SJCRH30 (cell line): ENCODE measurements around the gene ATG5. TPM values are rescaled to one million over a fixed set of nuclear protein-coding genes. Genes with fewer than 3 reads are reported as not detected.

Experiments used
- DNase-seq, 2 experiments: peaks; one replicate each; pipeline ENCODE4 v3.0.0-alpha.2; 2015 to 2020
- H3K27ac ChIP-seq: fragments of 250-450 bp; sonication (Bioruptor Pico); 2 replicates; pipeline ENCODE4 v1.5.1; 2020; ENCODE audit warnings: mild to moderate bottlenecking, moderate library complexity
- H3K27me3 ChIP-seq: fragments of 250-450 bp; sonication (Bioruptor Pico); 2 replicates; pipeline ENCODE4 v1.5.1; 2020; ENCODE audit warnings: mild to moderate bottlenecking, moderate library complexity
- H3K36me3 ChIP-seq: fragments of 250-450 bp; sonication (Bioruptor Pico); 2 replicates; pipeline ENCODE4 v1.5.1; 2020; ENCODE audit warnings: mild to moderate bottlenecking, moderate library complexity
- H3K4me1 ChIP-seq: fragments of 250-450 bp; sonication (Bioruptor Pico); 2 replicates; pipeline ENCODE4 v1.5.1; 2020; ENCODE audit warnings: mild to moderate bottlenecking, moderate library complexity
- H3K4me3 ChIP-seq: fragments of 250-450 bp; sonication (Bioruptor Pico); 2 replicates; pipeline ENCODE4 v1.5.1; 2020; ENCODE audit warnings: mild to moderate bottlenecking, moderate library complexity
- H3K9me3 ChIP-seq: fragments of 250-450 bp; sonication (Bioruptor Pico); replicated peaks from 2 replicates; pipeline ENCODE4 v1.5.1; 2020; ENCODE audit warnings: mild to moderate bottlenecking, moderate library complexity
- total RNA-seq: library from RNA; depleted of rRNA; stranded (reverse); fragments of >200 nt; shearing (Covaris generic); gene quantifications from 2 replicates; pipeline ENCODE4 v1.2.3, GENCODE V29; 2014

Gene ATG5
- total RNA-seq, 1 experiment from 2014 or later: 49.1 TPM

DNA sequence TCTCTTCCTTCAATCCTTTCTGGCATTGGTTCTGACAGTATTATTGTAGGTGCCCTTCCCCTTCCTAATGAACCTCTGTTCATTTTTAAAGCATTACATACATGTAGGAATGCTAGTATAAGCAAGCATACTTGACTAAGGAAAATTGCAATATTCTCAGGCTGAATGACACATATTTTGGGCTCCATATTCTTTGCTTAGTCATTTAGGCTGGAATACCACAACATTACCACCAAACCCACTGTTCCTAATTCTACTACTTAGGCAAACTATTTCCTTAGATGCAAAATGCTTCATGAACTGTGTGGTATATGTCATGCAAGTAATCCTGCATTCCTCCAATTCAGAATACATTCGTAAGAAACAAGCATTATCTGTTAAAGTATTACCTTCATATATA lies 125.6 kb downstream of the ATG5 start:
- Histone ChIP-seq H3K36me3 (no peaks in the 10 kb centered on the region), H3K9me3 (no peaks in the 10 kb centered on the region), H3K27ac (no peak overlapping the region), H3K4me1 (no peaks in the 10 kb centered on the region), H3K27me3 (no peaks in the 10 kb centered on the region), H3K4me3 (no peak overlapping the region)
- no peak for DNase-seq

DNA sequence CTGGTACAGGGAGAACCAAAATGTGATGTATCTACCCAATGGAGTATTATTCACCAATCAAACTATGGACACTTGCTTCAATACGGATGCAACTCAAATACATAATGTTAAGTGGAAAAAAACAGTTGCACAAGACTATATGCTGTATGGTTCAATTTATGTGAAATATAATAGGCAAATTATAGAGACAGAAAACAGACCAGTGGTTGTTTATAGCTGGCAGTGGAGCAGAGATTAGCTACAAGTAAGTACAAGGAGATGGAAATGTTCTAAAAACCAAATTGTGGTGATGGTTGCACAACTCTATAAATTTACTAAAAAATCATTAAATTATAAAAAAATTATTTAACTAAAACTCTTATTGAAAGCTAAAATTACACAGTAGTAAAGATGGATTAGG lies 126.2 kb downstream of the ATG5 start:
- H3K4me1 ChIP-seq: no peaks in the 10 kb centered on the region
- no peak overlapping the region for H3K27ac ChIP-seq
- no peaks in the 10 kb centered on the region for H3K27me3 ChIP-seq
- no peaks in the 10 kb centered on the region for H3K9me3 ChIP-seq
- no peak overlapping the region for H3K4me3 ChIP-seq
- no peak for DNase-seq
- no peaks in the 10 kb centered on the region for H3K36me3 ChIP-seq

DNA sequence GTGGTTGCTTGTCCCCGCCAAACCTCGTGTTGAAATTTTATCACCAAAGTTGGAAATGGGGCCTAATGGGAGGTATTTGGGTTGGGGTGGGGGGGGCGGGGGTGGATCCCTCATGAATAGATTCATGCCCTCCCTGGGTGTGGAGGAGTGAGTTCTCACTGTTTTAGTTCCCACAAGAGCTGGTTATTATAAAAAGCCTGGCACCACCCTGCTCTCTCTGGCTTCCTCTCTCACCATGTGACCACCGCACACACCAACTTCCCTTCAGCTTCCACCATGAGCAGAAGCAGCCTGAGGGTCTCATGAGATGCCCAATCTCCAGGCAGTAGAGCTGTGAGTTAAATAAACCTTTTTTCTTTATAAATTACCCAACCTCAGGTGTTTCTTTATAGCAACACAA lies 128.1 kb downstream of the ATG5 start:
- no peak overlapping the region for H3K4me3 ChIP-seq
- no peak overlapping the region for H3K27ac ChIP-seq
- no peak for DNase-seq
- no peaks in the 10 kb centered on the region for H3K9me3 ChIP-seq
- H3K27me3 ChIP-seq: no peaks in the 10 kb centered on the region
- H3K4me1 ChIP-seq: no peaks in the 10 kb centered on the region
- no peaks in the 10 kb centered on the region for H3K36me3 ChIP-seq

DNA sequence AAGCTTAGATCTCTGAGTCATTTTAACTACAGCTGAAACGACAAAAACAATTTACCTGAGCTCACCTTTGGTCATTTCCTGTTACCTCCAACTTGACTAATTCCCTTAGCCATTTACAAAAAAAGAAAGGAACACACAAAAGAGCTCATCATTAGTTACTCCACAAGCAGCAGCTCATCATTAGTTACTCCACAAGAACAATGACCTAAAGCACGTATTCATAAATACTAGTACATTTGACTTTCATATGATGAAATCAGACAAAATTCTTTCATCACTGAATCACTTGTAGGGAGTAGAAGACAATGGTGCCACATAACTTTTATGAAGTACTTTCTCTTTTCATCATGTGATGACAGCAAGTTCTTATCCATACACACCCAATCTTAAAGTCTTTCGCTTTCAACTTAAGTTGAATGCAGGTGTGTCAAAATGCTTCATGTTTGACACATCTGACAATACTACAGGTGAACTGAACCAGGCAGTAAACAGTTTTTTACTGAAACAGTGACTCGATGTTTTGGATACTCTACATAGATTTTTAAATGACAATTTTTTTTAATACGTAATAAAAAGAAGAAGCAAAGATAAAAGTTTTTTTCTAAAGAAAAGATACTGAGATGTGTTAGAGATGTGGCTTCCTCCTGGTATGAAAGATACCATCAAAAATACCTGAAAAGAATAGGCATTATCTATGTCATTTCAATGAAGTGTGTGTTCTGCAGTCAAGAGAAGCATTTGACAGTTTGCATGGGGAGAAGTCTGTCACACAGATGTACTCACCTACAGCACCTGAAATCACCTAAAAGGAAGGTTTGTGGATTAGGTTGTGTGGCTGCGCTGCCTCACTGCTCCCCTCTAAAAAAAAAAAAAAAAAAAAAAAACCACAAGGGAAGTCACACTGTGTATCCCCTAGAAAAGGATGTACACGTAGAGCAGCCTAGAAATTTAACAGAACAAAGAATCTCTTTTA lies 130.3 kb downstream of the ATG5 start:
- no peak overlapping the region for H3K4me3 ChIP-seq
- no peaks in the 10 kb centered on the region for H3K36me3 ChIP-seq
- H3K9me3 ChIP-seq: no peaks in the 10 kb centered on the region
- no peak overlapping the region for H3K27ac ChIP-seq
- H3K27me3 ChIP-seq: no peaks in the 10 kb centered on the region
- H3K4me1 ChIP-seq: no peaks in the 10 kb centered on the region
- DNase-seq: no peak

- Histone ChIP-seq H3K4me3 (no peak overlapping the region), H3K27ac (no peak overlapping the region), H3K27me3 (no peaks in the 10 kb centered on the region), H3K4me1 (no peaks in the 10 kb centered on the region), H3K9me3 (no peaks in the 10 kb centered on the region), H3K36me3 (peaks cover 2% of the 10 kb centered on the region; the same call in 1 of the 2 replicates)
- peak in 1 of 2 experiments; percentile 4 for DNase-seq
Measured at GRCh38 chr6:106192824-106193223, 132.7 kb downstream of the ATG5 start.

- H3K4me1 ChIP-seq: no peaks in the 10 kb centered on the region
- H3K27ac ChIP-seq: no peak overlapping the region
- DNase-seq: no peak
- no peak overlapping the region for H3K4me3 ChIP-seq
- no peaks in the 10 kb centered on the region for H3K27me3 ChIP-seq
- no peaks in the 10 kb centered on the region for H3K9me3 ChIP-seq
- peaks cover 2% of the 10 kb centered on the region; the same call in 1 of the 2 replicates for H3K36me3 ChIP-seq
Measured at GRCh38 chr6:106188104-106188794, 137.3 kb downstream of the ATG5 start.

- Histone ChIP-seq H3K4me1 (no peaks in the 10 kb centered on the region), H3K27ac (no peak overlapping the region), H3K9me3 (no peaks in the 10 kb centered on the region), H3K27me3 (no peaks in the 10 kb centered on the region), H3K4me3 (no peak overlapping the region), H3K36me3 (peaks cover 2% of the 10 kb centered on the region; the same call in 1 of the 2 replicates)
- DNase-seq: no peak
Measured at GRCh38 chr6:106187424-106187982, 138.1 kb downstream of the ATG5 start.

GRCh38 chr6:106186714-106187113 lies 138.8 kb downstream of the ATG5 start:
- Histone ChIP-seq H3K9me3 (no peaks in the 10 kb centered on the region), H3K4me1 (no peaks in the 10 kb centered on the region), H3K27me3 (no peaks in the 10 kb centered on the region), H3K27ac (no peak overlapping the region), H3K36me3 (peaks cover 2% of the 10 kb centered on the region; the same call in 1 of the 2 replicates), H3K4me3 (no peak overlapping the region)
- DNase-seq: no peak

GRCh38 chr6:106186172-106186571 lies 139.4 kb downstream of the ATG5 start:
- no peak overlapping the region for H3K4me3 ChIP-seq
- DNase-seq: no peak
- no peaks in the 10 kb centered on the region for H3K4me1 ChIP-seq
- no peak overlapping the region for H3K27ac ChIP-seq
- no peaks in the 10 kb centered on the region for H3K9me3 ChIP-seq
- peaks cover 2% of the 10 kb centered on the region; the same call in 1 of the 2 replicates for H3K36me3 ChIP-seq
- H3K27me3 ChIP-seq: no peaks in the 10 kb centered on the region

GRCh38 chr6:106185615-106186014 lies 139.9 kb downstream of the ATG5 start:
- no peaks in the 10 kb centered on the region for H3K9me3 ChIP-seq
- H3K4me1 ChIP-seq: no peaks in the 10 kb centered on the region
- H3K4me3 ChIP-seq: no peak overlapping the region
- no peaks in the 10 kb centered on the region for H3K27me3 ChIP-seq
- H3K36me3 ChIP-seq: peaks cover 2% of the 10 kb centered on the region; the same call in 1 of the 2 replicates
- DNase-seq: no peak
- H3K27ac ChIP-seq: no peak overlapping the region

GRCh38 chr6:106184629-106185028 lies 140.9 kb downstream of the ATG5 start:
- Histone ChIP-seq H3K27ac (no peak overlapping the region), H3K4me1 (no peaks in the 10 kb centered on the region), H3K4me3 (no peak overlapping the region), H3K27me3 (no peaks in the 10 kb centered on the region), H3K36me3 (peaks cover under 1% of the 10 kb centered on the region; the same call in 1 of the 2 replicates), H3K9me3 (no peaks in the 10 kb centered on the region)
- DNase-seq: no peak

- Histone ChIP-seq H3K36me3 (no peaks in the 10 kb centered on the region; the same call in 1 of the 2 replicates), H3K27me3 (no peaks in the 10 kb centered on the region), H3K9me3 (no peaks in the 10 kb centered on the region), H3K4me1 (no peaks in the 10 kb centered on the region), H3K4me3 (no peak overlapping the region), H3K27ac (no peak overlapping the region)
- DNase-seq: no peak
Measured at GRCh38 chr6:106183430-106183829, 142.1 kb downstream of the ATG5 start.

DNA sequence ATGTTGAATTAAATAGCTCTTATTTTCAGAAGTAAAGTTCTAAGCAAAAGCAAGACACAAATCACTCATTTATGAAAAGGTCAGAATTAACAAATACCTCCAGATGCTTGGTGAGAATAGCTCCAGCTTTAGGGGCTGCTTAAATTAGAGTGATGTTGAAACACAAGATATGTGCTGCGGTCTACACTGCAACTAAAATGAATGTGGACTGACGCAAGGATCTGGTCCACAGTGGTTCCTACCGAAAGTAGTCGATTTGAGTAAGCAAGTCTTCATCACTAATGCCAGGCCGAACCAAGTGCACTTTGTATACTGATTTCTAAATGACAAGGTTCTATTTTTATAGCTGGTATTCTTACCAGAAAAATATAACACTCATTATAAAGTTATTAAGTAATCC lies 143.1 kb downstream of the ATG5 start:
- no peaks in the 10 kb centered on the region for H3K4me1 ChIP-seq
- H3K4me3 ChIP-seq: no peak overlapping the region
- DNase-seq: no peak
- no peaks in the 10 kb centered on the region for H3K9me3 ChIP-seq
- no peak overlapping the region for H3K27ac ChIP-seq
- H3K36me3 ChIP-seq: no peaks in the 10 kb centered on the region; the same call in 1 of the 2 replicates
- no peaks in the 10 kb centered on the region for H3K27me3 ChIP-seq

GRCh38 chr6:106181664-106182418 lies 143.7 kb downstream of the ATG5 start:
- Histone ChIP-seq H3K4me3 (no peak overlapping the region), H3K36me3 (no peaks in the 10 kb centered on the region), H3K27me3 (no peaks in the 10 kb centered on the region), H3K27ac (no peak overlapping the region), H3K4me1 (no peaks in the 10 kb centered on the region), H3K9me3 (no peaks in the 10 kb centered on the region)
- DNase-seq: no peak
